Measurements from ENCODE around the gene CHST12. TPM values are rescaled to one million over a fixed set of nuclear protein-coding genes. Genes with fewer than 3 reads are reported as not detected.
"Not testable (repeated sequence)": the region's sequence is repeated elsewhere in the genome, so short reads cannot be mapped to it uniquely, and the experiment has no call there.

The CHST12 gene
- total RNA-seq, 1 donor from 2014 or later = 29.2 TPM

DNA sequence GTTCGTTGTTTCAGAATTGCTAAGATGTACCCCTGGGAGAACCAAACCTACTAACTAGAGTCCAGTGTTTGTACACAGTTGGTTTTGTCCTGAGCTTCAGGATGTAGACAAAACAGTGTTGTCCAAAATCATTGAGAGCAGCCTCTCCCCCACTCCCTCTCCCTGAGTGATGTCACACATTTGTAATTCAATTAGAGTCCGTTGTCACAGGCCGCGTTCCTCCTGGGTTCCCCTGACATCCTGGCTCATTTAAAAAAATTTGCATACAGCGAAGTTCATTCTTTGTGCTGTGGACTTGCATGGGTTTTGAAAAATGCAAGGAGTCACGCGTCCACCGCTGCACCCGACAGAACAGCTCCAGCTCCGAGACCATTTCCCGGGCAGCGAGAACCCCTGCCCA lies 62.5 kb downstream of the CHST12 start:
- Histone ChIP-seq H3K27ac (no peak overlapping the region), H3K36me3 (no peaks in the 10 kb centered on the region), H3K4me3 (no peak overlapping the region), H3K9me3 (no peaks in the 10 kb centered on the region), H3K27me3 (ENCODE audit: low read depth) (no peaks in the 10 kb centered on the region), H3K4me1 (peaks cover 7% of the 10 kb centered on the region)
- TF ChIP-seq, protein P1, sequence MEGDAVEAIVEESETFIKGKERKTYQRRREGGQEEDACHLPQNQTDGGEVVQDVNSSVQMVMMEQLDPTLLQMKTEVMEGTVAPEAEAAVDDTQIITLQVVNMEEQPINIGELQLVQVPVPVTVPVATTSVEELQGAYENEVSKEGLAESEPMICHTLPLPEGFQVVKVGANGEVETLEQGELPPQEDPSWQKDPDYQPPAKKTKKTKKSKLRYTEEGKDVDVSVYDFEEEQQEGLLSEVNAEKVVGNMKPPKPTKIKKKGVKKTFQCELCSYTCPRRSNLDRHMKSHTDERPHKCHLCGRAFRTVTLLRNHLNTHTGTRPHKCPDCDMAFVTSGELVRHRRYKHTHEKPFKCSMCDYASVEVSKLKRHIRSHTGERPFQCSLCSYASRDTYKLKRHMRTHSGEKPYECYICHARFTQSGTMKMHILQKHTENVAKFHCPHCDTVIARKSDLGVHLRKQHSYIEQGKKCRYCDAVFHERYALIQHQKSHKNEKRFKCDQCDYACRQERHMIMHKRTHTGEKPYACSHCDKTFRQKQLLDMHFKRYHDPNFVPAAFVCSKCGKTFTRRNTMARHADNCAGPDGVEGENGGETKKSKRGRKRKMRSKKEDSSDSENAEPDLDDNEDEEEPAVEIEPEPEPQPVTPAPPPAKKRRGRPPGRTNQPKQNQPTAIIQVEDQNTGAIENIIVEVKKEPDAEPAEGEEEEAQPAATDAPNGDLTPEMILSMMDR (IDR thresholded peaks at IDR 0.05) = no peak
- intact Hi-C loops (cut with DNase I) = no loop called here
- DNase-seq = no peak
- ATAC-seq = no peak

DNA sequence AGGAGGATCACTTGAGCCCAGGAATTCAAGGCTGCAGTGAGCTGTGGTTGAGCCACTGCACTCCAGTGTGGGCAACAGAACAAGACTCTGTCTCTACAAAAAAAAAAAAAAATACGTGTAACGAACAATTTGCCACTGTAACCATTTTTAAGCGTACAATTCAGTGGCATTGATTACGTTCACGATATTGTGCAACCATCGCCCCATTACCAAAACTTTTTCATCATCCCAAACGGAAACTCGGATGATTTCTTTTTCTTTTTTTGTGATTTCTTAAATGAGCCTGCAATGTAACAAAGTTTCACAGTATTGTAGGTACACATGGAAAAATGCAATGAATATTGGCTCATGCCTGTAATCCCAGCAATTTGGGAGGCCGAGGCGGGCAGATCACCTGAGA lies 63.3 kb downstream of the CHST12 start:
- H3K27ac ChIP-seq = no peak overlapping the region
- peaks cover 13% of the 10 kb centered on the region for H3K4me1 ChIP-seq
- no peaks in the 10 kb centered on the region for H3K27me3 ChIP-seq (ENCODE audit: low read depth)
- ATAC-seq (no peak), DNase-seq (no peak)
- no peak overlapping the region for H3K4me3 ChIP-seq
- no peaks in the 10 kb centered on the region for H3K36me3 ChIP-seq
- TF ChIP-seq, protein P1 (IDR thresholded peaks at IDR 0.05) = no peak
- intact Hi-C loops (cut with DNase I) = no loop called here
- H3K9me3 ChIP-seq = no peaks in the 10 kb centered on the region

DNA sequence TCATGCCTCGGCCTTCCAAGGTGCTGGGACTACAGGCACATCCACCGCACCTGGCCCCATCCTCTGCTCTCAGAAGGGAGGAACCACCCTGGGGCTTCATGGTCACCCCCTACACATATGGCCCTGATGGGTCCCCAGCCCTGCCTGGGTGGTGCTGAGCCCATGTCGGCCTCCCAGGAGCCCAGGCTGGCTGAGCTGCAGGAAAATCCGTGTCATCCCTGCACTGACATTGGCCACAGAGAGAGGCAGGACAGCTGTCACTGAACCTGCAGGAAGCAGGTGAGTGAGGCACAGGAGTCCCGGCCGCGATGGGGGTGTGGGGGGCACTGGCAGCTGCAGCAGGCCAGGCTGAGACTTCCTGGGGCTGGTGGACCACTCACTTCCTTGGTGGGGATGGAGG lies 64.8 kb downstream of the CHST12 start:
- no peaks in the 10 kb centered on the region for H3K36me3 ChIP-seq
- DNase-seq = no peak
- ATAC-seq = no peak
- peaks cover 14% of the 10 kb centered on the region for H3K4me1 ChIP-seq
- intact Hi-C loops (cut with DNase I) = no loop called here
- no peak overlapping the region for H3K4me3 ChIP-seq
- no peaks in the 10 kb centered on the region for H3K27me3 ChIP-seq (ENCODE audit: low read depth)
- TF ChIP-seq, protein P1 (IDR thresholded peaks at IDR 0.05) = no peak
- H3K27ac ChIP-seq = no peak overlapping the region
- H3K9me3 ChIP-seq = no peaks in the 10 kb centered on the region

DNA sequence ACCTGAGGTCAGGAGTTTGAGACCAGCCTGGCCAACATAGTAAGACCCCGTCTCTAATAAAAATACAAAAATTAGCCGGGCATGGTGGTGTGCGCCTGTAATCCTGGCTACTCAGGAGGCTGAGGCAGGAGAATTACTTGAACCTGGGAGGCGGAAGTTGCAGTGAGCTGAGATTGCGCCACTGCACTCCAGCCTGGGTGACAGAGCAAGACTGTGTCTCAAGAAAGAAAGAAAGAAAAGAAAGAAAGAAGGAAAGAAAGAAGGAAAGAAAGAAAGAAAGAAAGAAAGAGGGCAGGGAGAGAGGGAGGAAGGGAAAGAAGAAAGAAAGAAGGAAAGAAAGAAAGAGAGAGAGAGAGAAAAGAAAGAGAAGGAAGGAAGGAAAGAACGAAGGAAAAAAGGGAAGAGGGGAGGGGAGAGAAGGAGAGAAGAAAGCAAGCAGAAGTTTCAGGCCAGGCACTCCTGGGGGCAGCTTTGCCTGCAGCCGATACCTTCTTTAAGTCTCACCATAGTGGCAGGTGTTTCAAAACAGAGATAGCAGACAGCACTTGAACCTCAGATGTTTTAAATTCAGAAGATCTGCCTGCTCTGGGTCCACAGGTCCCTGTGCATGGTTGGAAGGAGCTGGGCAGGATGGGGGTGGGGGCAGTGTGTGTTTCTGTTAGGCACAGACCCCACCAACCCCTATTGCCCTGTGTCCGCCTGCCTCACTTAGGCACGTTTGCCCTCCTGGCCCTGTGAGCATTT lies 66.2 kb downstream of the CHST12 start:
- intact Hi-C loops (cut with DNase I); H3K27ac ChIP-seq; H3K4me3 ChIP-seq; H3K27me3 ChIP-seq (ENCODE audit: low read depth); H3K36me3 ChIP-seq; DNase-seq; H3K9me3 ChIP-seq; ATAC-seq: not testable (repeated sequence)
- peaks cover 14% of the 10 kb centered on the region for H3K4me1 ChIP-seq

GRCh38 chr7:2470204-2471021 lies 67.0 kb downstream of the CHST12 start:
- intact Hi-C loops (cut with DNase I) = no loop called here
- ATAC-seq = no peak
- Histone ChIP-seq H3K4me3 (no peak overlapping the region), H3K4me1 (peaks cover 14% of the 10 kb centered on the region), H3K9me3 (no peaks in the 10 kb centered on the region), H3K27me3 (ENCODE audit: low read depth) (no peaks in the 10 kb centered on the region), H3K36me3 (no peaks in the 10 kb centered on the region), H3K27ac (no peak overlapping the region)
- DNase-seq = no peak
- TF ChIP-seq, protein P1 (IDR thresholded peaks at IDR 0.05) = no peak

- Histone ChIP-seq H3K27me3 (ENCODE audit: low read depth) (no peaks in the 10 kb centered on the region), H3K4me1 (peaks cover 14% of the 10 kb centered on the region), H3K4me3 (no peak overlapping the region), H3K9me3 (no peaks in the 10 kb centered on the region), H3K27ac (no peak overlapping the region), H3K36me3 (no peaks in the 10 kb centered on the region)
- no peak for DNase-seq
- ATAC-seq = no peak
- intact Hi-C loops (cut with DNase I) = no loop called here
- TF ChIP-seq, protein P1 (IDR thresholded peaks at IDR 0.05) = no peak
Measured at GRCh38 chr7:2471022-2471329, 67.6 kb downstream of the CHST12 start.
